K562 (cell line): Measurements from ENCODE around the gene CARMIL1. TPM values are rescaled to one million over a fixed set of nuclear protein-coding genes. Genes with fewer than 3 reads are reported as not detected.

Experiments used
- BCL6 ChIP-seq: fragments of 250-450 bp; sonication (Bioruptor Pico); IDR thresholded peaks from 2 replicates; pipeline ENCODE4 v1.4.0; 2020
- CREBBP ChIP-seq: IDR thresholded peaks from one replicate; pipeline ENCODE4 v1.6.1; 2012; ENCODE audit warnings: low read depth, mild to moderate bottlenecking, control low read depth, inconsistent platforms, low read length
- FOXO4 ChIP-seq: fragments of 450-650 bp; formaldehyde crosslinking; IDR thresholded peaks from 2 replicates; pipeline ENCODE4 v1.4.0; 2020; ENCODE audit warnings: mild to moderate bottlenecking, moderate library complexity
- HES1 ChIP-seq: fragments of 450-650 bp; IDR thresholded peaks from 2 replicates; pipeline ENCODE4 v1.6.1; 2016; ENCODE audit warnings: low read depth, mild to moderate bottlenecking, moderate library complexity
- MEF2A ChIP-seq: IDR thresholded peaks from 2 replicates; pipeline ENCODE4 v1.6.1; 2011; ENCODE audit warnings: low read depth, mild to moderate bottlenecking, low read length, moderate library complexity; ENCODE audit not compliant: control insufficient read depth
- NR2C2 ChIP-seq, 2 experiments: fragments of 200-800 bp in 1 of 2; sonication (Bioruptor generic) in 1 of 2; sonication (generic) in 1 of 2; formaldehyde crosslinking in 1 of 2; IDR thresholded peaks; 2 replicates each; pipeline versions ENCODE4 v1.6.1 to v1.8.0; 2016 to 2022; ENCODE audit warnings: mild to moderate bottlenecking in 1 of 2, missing compliant biosample characterization in 1 of 2, missing genetic modification characterization in 1 of 2, missing genetic modification reagents in 1 of 2
- PHF21A ChIP-seq: fragments of 450-650 bp; IDR thresholded peaks from 2 replicates; pipeline ENCODE4 v1.6.1; 2017; ENCODE audit warnings: low read depth, borderline replicate concordance
- POLR2AphosphoS5 ChIP-seq: IDR thresholded peaks from 2 replicates; pipeline ENCODE4 v1.6.1; 2011; ENCODE audit warnings: mild to moderate bottlenecking, low read depth, low read length, moderate library complexity; ENCODE audit not compliant: control insufficient read depth, insufficient read depth
- RFX7 ChIP-seq: fragments of 250-450 bp; sonication (Bioruptor Pico); IDR thresholded peaks from 2 replicates; pipeline ENCODE4 v1.5.1; 2021; ENCODE audit warnings: mild to moderate bottlenecking
- RNF2 ChIP-seq: sonication (generic); IDR thresholded peaks from 2 replicates; pipeline ENCODE4 v1.6.1; 2016
- TCF7L2 ChIP-seq: fragments of 150-350 bp; IDR thresholded peaks from 2 replicates; pipeline ENCODE4 v1.6.1; 2016; ENCODE audit warnings: low read depth, mild to moderate bottlenecking, low read length, moderate library complexity
- THRB ChIP-seq: fragments of 450-650 bp; formaldehyde crosslinking; conservative IDR thresholded peaks from 2 replicates; pipeline ENCODE4 v1.4.0; 2022; ENCODE audit warnings: mild to moderate bottlenecking, missing genetic modification characterization
- ZBED1 ChIP-seq: IDR thresholded peaks from 2 replicates; pipeline ENCODE4 v1.6.1; 2014
- ZBTB1 ChIP-seq: sonication (generic); formaldehyde crosslinking; IDR thresholded peaks from 2 replicates; pipeline ENCODE4 v1.8.1; 2023; ENCODE audit warnings: missing genetic modification reagents, low read depth, mild to moderate bottlenecking, borderline replicate concordance
- ZBTB12 ChIP-seq: fragments of 250-450 bp; sonication (Bioruptor Pico); IDR thresholded peaks from 2 replicates; pipeline ENCODE4 v1.4.0; 2020
- ZKSCAN8 ChIP-seq: fragments of 200-800 bp; sonication (Bioruptor generic); IDR thresholded peaks from 2 replicates; pipeline ENCODE4 v1.6.1; 2016; ENCODE audit warnings: missing genetic modification characterization, missing compliant biosample characterization
- ZNF143 ChIP-seq: sonication (generic); formaldehyde crosslinking; IDR thresholded peaks from 2 replicates; pipeline ENCODE4 v1.9.0; 2022; ENCODE audit warnings: mild to moderate bottlenecking, missing genetic modification reagents
- ZNF232 ChIP-seq: sonication (generic); formaldehyde crosslinking; IDR thresholded peaks from 2 replicates; pipeline ENCODE4 v1.8.0; 2022; ENCODE audit warnings: mild to moderate bottlenecking, missing genetic modification reagents
- ZNF280A ChIP-seq: fragments of 450-650 bp; IDR thresholded peaks from 2 replicates; pipeline ENCODE4 v1.6.1; 2018; ENCODE audit warnings: mild to moderate bottlenecking, low read depth; ENCODE audit not compliant: partially characterized antibody
- ZNF3 ChIP-seq: fragments of 250-450 bp; sonication (Bioruptor Pico); IDR thresholded peaks from 2 replicates; pipeline ENCODE4 v1.5.0; 2021; ENCODE audit warnings: mild to moderate bottlenecking, moderate library complexity
- ZNF445 ChIP-seq: fragments of 250-450 bp; sonication (Bioruptor Pico); IDR thresholded peaks from 2 replicates; pipeline ENCODE4 v1.4.0; 2020; ENCODE audit warnings: low read depth, mild to moderate bottlenecking, moderate library complexity
- ZNF584 ChIP-seq: fragments of 200-800 bp; sonication (Bioruptor generic); IDR thresholded peaks from 2 replicates; pipeline ENCODE4 v1.6.1; 2016; ENCODE audit warnings: low read depth, mild to moderate bottlenecking, missing genetic modification characterization, missing compliant biosample characterization
- ZNF589 ChIP-seq: fragments of 200-800 bp; sonication (Bioruptor generic); IDR thresholded peaks from 2 replicates; pipeline ENCODE4 v1.6.1; 2016; ENCODE audit warnings: low read depth, missing genetic modification characterization, missing compliant biosample characterization
- polyA plus RNA-seq, 8 experiments: library from polyadenylated mRNA; depleted of rRNA in 4 of 8; stranded (reverse) in 5 of 8; unstranded in 3 of 8; fragments of >200 nt; fragmentation: Nextera tagmentation in 2 of 8; fragmentation: Illumina TruSeq in 1 of 8; extraction: Ambion mirVana in 2 of 8; extraction: Trizol in 1 of 8; gene quantifications; 2 replicates each; pipeline versions ENCODE4 v1.2.1 to v1.2.3, GENCODE V29; 2011 to 2014; ENCODE audit warnings: inconsistent platforms in 1 of 8, missing spikeins in 1 of 8
- total RNA-seq, 7 experiments: library from RNA; depleted of rRNA in 6 of 7; stranded (reverse); fragments of >200 nt in 6 of 7; fragmentation: Illumina TruSeq in 2 of 7; extraction: Trizol in 2 of 7; gene quantifications; 2 replicates each; pipeline versions ENCODE4 v1.2.1 to v1.2.3, GENCODE V29; 2011 to 2021; ENCODE audit warnings: low replicate concordance in 1 of 7

The CARMIL1 gene
- total and polyA plus RNA-seq, 9 of the 15 experiments (the other 6 are each of a cell fraction or from before 2014, with no cell fraction given): 0.04 to 0.32 (median 0.10) TPM; not detected in 1

- TF ChIP-seq FOXO4: no peak
- TF ChIP-seq PHF21A: no peak
- no peak for TF ChIP-seq NR2C2 (CRISPR knock-in tag; IDR thresholded peaks at IDR 0.05)
- TF ChIP-seq NR2C2 (tag; IDR thresholded peaks at IDR 0.05): no peak
- TF ChIP-seq TCF7L2: no peak
- TF ChIP-seq HES1: no peak
- no peak for TF ChIP-seq RFX7 (CRISPR knock-in tag)
- no peak for TF ChIP-seq ZNF445 (CRISPR knock-in tag)
- TF ChIP-seq ZNF232 (CRISPR knock-in tag): no peak
- TF ChIP-seq THRB (CRISPR knock-in tag): no peak
- no peak for TF ChIP-seq ZNF584 (CRISPR knock-in tag)
- no peak for TF ChIP-seq MEF2A
- TF ChIP-seq ZNF280A: no peak
- no peak for TF ChIP-seq ZNF589
- no peak for TF ChIP-seq ZBTB1 (CRISPR knock-in tag)
- no peak for TF ChIP-seq RNF2
- no peak for TF ChIP-seq ZNF3 (CRISPR knock-in tag)
- TF ChIP-seq ZBED1: no peak
- TF ChIP-seq POLR2AphosphoS5: no peak
- TF ChIP-seq ZNF143 (CRISPR knock-in tag): no peak
- TF ChIP-seq CREBBP: no peak
- TF ChIP-seq ZBTB12: no peak
- no peak for TF ChIP-seq ZKSCAN8 (CRISPR knock-in tag)
- no peak for TF ChIP-seq BCL6 (CRISPR knock-in tag)
These were observed 381.3 kb downstream of the CARMIL1 start (continued) for GRCh38 chr6:25660512-25660911.
